Myocyte (in vitro differentiated cells): ENCODE results near the gene HDHD5. TPM values are rescaled to one million over a fixed set of nuclear protein-coding genes. Genes with fewer than 3 reads are reported as not detected.

Source experiments
- DNase-seq: peaks from one replicate; pipeline ENCODE4 v3.0.0-alpha.2; 2012; ENCODE audit warnings: low read depth
- total RNA-seq: library from RNA; depleted of rRNA; stranded (reverse); fragments of >200 nt; gene quantifications from 2 replicates; pipeline ENCODE4 v1.2.3, GENCODE V29; 2014

Gene HDHD5
- total RNA-seq, 1 donor from 2014 or later = 72.0 TPM

DNA sequence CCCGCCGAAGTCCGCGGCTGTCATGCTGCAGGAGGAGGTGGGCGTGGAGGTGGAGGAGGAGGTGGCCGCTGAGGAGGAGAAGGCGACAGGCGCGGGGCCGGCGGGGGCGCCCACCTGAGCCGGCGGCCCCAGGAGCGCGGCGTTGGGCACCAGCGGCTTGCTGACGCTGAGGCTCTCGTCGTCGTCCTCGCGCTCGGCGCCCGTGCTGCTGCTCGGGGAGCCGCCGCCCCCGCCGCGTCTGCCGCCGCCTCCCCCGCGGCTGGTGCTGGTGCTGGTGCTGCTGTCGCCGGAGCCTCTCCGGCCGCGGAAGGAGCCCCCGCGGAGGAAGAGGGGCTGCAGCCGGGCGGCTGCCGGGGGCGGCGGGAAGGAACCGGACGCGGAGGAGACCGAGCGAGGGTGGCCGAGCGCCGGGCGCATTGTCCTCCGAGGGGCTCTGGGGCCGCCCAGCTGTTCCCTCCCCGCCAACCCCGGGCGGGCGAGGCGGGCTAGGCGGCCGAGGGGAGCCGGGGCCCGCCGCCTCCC lies 38.3 kb downstream of the HDHD5 start:
- DNase-seq = no peak

DNA sequence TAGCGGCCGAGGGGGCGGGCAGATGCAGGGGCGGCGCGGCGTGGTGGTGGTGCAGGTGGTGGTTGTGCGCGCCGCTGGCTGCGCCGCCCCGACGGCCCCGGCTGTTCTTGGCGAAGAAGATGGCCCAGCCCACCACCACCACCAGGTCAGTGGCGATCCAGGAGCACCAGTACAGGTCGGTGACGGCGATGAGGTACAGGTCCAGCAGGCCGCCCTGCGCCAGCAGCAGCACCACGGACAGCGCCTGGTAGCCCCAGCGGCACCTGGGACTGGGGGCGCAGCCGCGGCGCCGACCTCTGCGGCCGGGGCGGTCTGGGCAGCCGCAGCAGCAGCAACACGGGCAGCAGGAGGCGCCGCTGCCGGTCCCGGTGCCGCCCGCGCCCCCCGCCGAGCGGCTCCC lies 38.8 kb downstream of the HDHD5 start:
- peak; percentile 61 for DNase-seq

DNA sequence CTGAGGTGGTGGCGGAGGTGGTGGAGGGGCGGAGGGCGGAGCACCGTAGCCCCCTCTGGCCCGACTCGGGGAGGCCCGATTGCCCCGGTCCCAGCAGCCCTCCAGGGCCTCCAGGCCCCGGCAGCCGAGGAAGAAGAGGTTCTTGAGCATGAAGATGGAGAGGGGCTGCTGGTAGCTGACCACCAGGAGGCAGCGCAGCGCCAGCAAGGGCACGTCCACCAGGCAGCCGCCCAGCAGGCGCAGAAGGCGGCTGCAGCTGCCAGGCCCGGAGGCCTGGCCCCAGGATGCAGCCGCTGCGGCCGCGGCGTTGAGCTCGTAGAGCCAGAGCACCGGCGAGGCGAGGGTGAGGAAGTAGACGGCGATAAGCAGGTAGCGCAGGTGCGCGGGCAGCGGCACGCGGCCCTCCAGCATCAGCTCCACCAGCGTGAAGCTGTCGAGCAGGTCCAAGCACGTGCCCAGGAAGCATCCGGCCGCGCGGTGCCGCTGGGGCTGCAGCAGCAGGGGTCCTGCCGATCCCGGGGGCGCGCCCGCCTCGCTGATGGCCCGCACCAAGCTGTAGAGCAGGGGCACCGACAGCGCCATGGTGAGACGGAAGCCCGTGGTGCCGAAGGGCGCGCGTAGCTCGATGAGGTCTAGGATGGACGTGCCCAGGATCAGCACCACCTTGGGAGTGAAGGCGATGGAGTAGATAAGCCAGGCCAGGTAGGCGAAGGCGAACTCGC lies 39.4 kb downstream of the HDHD5 start:
- peak; percentile 49 for DNase-seq

DNA sequence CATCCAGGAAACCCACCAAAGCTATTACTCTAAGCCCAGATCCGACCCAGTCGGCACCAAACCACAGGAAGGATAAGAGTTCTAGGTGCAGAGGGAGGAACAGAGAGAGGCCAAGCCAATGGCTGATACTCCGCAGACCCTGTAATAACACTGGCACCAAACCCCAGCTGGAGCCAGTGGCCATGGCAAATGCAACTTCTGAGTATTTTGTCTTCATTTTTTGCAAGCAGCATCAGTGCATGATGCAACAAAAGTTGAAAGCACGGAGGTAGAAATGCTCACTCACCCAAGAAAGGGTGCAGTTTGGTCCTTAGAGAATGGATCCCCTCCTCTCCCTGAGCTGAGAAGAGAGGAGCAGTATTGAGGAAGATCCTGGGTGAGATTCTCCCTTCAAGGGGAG lies 40.7 kb downstream of the HDHD5 start:
- DNase-seq = no peak

DNA sequence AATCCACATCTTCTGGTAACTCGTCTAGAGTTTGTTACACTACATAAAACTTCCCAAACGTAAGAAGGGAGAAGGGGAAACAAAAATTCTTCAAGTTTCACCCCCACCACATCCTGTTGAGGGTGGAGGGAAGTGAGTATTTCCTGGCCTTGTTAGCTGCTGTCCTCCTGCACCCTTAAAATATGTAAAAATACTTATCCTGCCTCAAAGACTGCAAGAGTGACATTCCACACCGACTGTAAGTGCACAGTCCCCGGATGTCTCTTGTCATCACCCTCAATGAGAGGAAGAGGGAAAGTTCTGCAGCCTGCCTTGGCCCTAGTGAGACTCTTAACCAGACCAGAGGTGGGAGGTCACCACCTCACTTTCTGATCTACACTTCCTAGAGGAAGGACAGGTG lies 41.2 kb downstream of the HDHD5 start:
- no peak for DNase-seq

DNA sequence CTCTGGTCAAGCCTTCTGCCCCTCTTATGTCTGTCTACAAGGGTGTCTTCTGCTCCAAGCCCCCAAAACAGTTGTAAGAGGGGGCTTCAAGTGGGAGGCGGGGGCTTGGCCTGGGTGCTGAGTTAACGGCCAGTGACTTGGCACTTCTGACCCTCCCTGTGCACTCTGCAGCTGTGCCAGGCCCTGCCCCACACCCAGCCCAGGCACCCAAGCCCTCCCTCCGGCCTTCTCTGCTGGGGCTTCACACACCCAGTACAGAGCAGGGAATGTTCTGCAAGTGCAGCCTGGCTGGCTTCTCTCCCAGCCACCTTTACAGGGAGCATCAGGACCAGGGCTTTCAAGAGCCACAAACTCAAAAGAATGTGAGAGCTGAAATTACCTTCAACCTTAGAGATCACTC lies 41.7 kb downstream of the HDHD5 start:
- DNase-seq = no peak

DNA sequence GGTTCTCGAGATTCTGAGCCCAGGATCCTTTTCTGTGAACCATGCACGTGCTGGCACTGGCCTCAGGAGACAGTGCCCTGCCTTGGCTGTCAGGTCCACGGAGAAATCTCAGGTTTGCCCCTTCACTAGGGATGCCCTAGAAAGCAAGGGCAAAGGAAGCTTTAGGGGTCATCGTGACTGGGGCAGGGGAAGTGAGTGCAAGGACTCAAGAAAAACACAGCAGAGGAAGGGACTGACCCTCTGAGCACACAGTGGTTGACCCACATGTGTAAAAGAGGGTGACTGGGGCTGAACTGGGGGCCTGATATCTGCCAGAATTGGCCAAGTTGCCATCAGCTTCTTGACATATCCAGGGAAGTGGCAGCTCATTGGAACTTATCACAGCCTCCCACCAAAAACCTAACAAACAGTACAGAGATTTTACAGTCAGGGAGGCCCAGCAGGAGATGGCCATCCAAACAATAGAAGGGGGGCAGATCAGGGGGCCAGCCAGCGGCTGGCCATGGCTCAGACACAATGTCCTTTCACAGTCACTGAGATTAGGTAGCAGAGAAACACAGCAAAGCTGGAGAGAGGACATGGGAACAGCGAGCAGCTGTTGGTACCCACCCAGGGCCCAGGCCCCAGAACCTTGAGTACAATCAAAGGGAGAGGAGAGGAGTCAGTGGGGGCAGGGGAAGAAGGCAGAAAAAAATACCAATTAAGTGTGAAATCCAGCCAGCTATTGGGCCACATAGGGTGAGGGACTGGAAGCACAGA lies 42.3 kb downstream of the HDHD5 start:
- no peak for DNase-seq

DNA sequence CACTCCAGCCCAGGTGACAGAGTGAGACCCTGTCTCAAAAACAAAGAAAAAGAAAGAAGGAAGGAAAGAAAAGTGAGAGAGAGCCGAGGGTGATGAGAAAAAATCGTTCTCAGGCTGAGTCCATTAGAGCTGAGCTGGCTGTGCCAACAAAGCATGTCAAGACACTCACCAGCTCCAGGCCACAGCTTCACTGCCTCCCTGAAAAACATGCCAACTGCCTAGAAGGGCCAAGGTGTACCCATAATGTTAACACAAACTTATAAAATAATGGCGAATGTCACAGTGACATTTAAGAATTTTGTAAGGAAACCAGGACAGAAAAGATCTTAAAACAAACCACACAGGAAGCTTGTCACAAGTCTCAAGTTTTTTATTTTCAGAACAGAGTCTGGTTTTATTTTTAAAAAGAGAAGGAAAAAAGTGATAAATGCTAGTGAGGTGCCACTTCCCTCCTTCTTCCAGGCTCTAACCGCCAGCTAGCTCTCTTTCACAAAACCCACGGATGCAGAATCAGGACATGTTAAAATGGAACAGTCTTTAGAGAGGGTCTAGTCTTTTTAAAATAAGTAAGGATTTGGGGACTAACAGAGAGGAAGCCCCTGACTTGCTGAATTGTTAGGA lies 43.0 kb downstream of the HDHD5 start:
- DNase-seq = no peak

DNA sequence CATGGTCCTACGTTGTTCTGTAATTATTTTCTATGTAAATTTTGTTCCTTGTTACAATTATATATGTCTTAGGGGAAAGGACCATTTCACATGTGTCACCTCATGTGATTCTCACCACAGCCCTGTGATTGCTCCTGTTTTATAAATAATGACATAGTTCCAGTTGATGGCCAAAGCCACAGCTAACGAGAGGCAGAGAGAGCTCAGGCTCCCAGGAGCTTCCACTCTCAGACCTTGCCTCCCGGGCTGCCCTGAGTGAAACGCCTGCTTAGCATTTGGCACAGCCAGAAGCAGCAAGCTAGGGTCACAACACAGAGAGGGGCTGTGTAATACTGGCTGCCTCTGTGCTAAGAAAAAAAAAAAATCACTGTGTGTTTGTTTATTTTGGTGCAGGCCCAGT lies 43.8 kb downstream of the HDHD5 start:
- DNase-seq = no peak

DNA sequence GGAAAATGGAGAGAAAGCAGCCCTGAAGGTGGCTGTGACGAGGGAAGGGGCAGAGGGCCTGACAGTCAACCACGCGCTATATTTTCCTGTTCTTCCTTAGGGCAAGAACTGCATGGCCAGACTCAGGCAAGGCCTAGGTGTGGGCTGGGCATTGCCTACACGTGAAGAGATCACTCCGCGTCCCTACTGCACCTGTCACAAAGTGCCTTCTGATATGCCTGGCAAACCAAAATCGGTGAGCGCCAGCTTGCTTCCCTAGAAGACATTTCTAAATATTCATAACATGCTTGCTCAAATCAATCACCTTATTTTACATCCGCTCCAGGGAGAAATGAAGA lies 44.2 kb downstream of the HDHD5 start:
- DNase-seq = no peak

DNA sequence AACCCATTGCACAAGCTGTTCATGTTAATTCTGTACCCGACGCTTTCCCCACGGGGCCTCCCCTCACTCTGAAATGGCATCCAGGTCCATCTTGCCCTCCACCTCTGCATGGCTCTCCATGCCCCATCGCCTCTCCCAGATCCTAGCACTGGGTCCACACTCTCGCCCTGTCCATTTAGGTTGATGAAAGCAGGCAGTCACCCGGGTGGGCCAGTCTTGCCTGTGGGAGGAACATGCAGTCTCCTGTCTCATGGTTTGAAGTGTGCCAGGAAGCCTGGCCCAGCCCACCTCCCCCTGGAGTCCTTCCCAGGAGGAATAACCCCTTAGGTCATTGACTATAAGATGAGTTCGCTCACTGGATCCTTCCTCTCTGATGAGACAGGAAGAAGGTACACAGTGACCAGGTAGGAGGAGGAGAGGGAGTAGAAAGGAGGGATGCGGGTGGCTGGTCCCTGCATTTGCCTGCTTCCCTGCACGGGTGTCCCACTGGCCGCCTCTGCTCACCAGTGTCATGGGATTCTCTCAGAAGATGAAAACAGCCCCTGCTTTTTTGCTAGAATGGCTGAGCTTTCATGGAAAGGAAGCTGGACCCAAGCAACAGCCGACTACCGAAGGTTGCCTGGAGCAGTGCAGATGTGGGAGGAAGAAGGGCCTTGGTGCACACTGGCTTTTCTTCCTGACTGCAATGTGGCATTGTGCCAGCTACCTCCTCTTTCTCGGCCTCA lies 44.7 kb downstream of the HDHD5 start:
- no peak for DNase-seq

DNA sequence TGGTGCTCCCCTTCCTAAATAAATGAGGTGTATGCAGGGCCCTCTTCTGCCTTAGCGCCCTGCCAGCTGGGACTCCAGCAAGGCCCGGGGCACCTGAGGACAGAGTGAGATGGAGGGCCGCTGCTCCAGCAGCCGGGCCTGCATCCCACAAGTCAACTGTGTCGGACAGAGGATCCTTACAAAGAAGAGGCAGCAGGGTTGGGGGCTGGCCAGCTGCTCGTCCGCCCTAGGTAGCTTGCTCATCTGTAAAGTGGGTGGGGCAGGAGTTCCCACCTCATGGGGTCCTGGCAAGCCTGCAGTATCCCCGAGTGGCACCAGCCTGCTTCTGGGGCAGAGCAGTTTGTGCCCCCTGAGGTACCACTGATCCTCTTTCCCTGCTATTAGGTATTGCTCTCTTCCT lies 45.5 kb downstream of the HDHD5 start:
- no peak for DNase-seq

DNA sequence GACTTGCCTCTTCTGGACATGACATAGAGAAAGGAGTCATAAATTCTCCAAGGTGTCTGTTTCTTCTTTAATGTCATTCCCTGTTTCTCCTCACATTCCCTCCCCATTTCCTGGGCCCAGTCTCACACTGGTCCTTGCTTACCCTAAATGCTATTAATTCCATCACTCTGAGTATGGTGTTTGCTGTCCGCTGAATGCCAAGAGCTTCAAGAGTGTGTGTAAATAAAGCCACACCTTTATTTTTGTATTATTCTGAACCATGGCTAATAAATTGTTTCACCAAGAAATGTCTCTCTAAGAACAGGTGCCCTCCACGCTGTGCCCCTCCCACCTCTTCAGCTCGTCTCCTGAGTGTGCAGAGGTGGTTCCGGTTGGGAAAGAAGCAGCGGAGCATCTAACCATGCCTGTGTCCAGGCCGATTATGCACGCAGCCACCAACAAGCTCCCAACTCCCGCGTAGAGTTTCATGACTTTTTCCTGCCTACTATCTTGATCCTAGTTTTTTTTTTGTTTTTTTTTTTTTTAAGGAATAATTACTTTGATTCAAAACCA lies 46.5 kb downstream of the HDHD5 start:
- DNase-seq = no peak

DNA sequence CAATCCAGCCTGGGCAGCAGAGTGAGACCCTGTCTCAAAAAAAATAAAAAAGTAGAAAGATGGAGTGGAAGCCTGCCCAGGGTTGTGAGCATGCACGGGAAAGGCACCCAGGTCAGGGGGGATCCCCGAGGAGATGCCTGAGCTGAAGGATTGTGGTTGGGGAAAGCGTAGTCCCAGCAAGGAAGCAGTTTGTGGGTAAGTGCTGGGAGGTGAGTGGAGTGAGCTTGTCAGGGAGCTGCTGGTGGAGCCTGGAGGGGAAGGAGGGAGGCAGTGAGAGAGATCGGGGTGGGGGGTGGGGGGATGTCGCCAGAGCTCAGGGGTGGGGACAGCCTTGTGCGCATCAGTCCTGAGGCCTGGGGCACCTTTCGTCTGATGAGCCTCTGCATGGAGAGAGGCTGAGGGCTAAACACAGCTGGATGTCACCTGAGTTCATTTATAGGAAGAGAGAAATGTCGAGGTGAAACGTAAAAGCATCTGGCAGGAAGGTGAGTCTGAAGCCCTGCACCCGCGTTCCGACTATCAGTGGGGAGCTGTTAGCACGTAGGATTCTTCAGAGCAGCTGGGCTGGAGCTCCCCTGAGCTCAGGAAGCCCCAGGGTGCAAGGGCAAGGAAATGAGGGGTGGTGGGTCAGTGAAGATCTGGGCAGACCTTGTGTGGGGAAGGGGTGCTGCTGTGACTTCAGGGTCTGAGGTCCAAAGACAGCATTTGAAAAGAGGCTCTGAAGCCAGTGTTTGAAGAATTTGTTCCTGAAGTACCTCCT lies 48.1 kb downstream of the HDHD5 start:
- DNase-seq = no peak

DNA sequence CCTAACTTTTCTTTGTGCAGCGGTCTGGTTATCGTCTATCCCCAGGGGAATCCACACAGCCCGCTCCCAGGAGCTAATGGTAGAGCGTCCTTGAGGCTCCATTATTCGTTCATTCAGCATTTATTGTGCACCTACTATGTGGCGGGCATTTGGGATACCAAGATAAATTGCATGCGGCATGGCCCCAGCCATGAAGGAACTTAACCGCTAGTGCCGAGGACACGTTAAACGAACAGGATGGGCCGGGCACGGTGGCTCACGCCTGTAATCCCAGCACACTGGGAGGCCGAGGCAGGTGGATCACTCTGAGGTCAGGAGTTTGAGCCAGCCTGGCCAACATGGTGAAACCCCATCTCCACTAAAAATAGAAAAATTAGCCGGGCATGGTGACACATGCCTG lies 49.1 kb downstream of the HDHD5 start:
- DNase-seq = no peak

DNA sequence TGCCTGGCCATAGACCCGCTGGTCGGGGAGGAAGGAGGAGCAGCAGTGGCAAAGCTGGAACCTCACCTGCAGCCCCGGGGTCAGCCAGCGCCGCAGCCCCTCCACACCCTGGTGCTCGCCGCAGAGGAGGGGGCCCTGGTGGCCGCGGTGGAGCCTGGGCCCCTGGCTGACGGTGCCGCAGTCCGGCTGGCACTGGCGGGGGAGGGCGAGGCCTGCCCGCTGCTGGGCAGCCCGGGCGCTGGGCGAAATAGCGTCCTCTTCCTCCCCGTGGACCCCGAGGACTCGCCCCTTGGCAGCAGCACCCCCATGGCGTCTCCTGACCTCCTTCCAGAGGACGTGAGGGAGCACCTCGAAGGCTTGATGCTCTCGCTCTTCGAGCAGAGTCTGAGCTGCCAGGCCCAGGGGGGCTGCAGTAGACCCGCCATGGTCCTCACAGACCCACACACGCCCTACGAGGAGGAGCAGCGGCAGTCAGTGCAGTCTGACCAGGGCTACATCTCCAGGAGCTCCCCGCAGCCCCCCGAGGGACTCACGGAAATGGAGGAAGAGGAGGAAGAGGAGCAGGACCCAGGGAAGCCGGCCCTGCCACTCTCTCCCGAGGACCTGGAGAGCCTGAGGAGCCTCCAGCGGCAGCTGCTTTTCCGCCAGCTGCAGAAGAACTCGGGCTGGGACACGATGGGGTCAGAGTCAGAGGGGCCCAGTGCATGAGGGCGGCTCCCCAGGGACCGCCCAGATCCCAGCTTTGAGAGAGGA lies 49.8 kb downstream of the HDHD5 start:
- no peak for DNase-seq

DNA sequence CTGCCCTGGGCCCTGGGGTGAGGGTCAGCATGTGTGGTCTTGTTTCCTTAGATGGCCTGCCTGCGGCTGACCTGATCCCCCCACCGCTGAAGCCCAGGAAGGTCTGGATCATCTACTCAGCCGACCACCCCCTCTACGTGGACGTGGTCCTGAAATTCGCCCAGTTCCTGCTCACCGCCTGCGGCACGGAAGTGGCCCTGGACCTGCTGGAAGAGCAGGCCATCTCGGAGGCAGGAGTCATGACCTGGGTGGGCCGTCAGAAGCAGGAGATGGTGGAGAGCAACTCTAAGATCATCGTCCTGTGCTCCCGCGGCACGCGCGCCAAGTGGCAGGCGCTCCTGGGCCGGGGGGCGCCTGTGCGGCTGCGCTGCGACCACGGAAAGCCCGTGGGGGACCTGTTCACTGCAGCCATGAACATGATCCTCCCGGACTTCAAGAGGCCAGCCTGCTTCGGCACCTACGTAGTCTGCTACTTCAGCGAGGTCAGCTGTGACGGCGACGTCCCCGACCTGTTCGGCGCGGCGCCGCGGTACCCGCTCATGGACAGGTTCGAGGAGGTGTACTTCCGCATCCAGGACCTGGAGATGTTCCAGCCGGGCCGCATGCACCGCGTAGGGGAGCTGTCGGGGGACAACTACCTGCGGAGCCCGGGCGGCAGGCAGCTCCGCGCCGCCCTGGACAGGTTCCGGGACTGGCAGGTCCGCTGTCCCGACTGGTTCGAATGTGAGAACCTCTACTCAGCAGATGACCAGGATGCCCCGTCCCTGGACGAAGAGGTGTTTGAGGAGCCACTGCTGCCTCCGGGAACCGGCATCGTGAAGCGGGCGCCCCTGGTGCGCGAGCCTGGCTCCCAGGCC lies 50.6 kb downstream of the HDHD5 start:
- no peak for DNase-seq

DNA sequence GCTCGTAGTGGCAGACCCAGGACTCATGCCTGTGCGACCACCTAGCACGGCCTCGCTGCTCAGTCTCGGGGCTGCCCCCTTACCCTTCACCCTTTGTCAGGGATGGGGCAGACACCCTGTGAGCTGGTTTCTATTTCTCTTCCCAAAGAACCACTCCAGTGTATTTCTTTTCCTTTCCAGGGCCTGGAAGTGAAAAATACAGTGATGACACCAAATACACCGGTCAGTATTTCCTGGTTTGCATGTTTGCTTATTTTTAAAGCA lies 51.6 kb downstream of the HDHD5 start:
- DNase-seq = no peak
